Measurements from ENCODE around the gene MACROD2. TPM values are rescaled to one million over a fixed set of nuclear protein-coding genes. Genes with fewer than 3 reads are reported as not detected.

MACROD2 gene
- total and polyA plus RNA-seq, 4 donors: 13.0 to 67.1 (median 20.7) TPM

DNA sequence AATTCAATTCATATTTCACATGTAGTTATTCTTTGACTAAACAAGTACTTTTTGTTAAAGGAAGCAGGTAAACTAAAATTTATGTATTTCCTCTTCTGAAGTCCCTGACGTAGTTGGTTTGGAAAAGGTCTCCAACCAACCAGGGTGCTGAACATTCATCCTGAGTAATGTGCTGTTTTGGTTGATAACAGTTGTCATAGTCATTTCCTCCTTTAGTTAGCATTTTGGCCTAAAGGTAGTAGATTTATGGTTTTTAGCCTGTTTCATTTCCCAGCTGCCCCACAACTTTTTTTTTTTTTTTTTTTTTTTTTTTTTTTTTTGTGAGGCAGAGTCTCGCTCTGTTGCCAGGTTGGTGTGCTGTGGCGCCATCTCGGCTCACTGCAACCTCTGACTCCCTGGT is 724.9 kb downstream of the MACROD2 start:
- Histone ChIP-seq H3K4me3 (no peak overlapping the region), H3K9me3 (ENCODE audit: control insufficient read depth in 4 of 4, insufficient read depth in 3 of 4, low read length in 3 of 4) (no peaks in the 10 kb centered on the region), H3K4me1 (ENCODE audit: control insufficient read depth in 5 of 5, insufficient read depth in 5 of 5, low read length in 5 of 5) (no peaks in the 10 kb centered on the region), H3K9ac (ENCODE audit: insufficient read depth in 1 of 2, low read length in 2 of 2) (no peak overlapping the region), H3K27ac (ENCODE audit: low read depth in 1 of 2, low read length in 1 of 2) (no peak overlapping the region), H3K27me3 (ENCODE audit: control insufficient read depth in 3 of 3, insufficient read depth in 3 of 3, low read length in 2 of 3) (no peaks in the 10 kb centered on the region), H3K36me3 (ENCODE audit: control insufficient read depth in 4 of 4, insufficient read depth in 4 of 4, low read length in 4 of 4) (no peaks in the 10 kb centered on the region)
- DNase-seq (no peak), ATAC-seq (ENCODE audit: insufficient read depth, low FRiP score) (no peak)
- no peak for TF ChIP-seq CTCF (IDR thresholded peaks at IDR 0.05; ENCODE audit: control extremely low read depth, extremely low read depth)
- 29 to 68% methylated on average over 4 of the region's 4 CpGs for WGBS, 2 donors

DNA sequence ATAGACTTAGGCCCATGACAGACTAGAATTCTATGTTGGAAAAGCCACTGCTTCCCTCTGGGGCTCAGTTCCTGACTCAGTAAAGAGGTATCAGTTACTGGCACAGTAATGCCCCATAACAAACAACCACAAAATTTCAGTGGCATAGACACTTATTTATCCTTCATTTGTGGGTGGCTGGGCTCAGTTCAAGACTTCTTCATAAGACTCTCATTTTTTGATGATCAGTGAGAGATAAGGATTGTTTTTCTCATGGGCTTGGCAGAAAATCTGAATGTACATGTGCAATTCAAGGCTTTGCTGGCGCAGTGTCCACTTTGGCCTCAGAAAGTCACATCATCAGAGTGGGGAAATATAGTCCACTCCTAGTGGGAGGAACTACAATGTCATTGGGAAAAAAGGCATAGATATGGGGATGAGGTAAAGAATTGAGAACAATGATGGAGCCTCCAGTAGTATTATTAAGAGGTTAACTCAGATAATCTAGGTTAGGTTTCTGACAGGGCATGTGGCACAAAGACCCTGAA is 726.7 kb downstream of the MACROD2 start:
- ATAC-seq (ENCODE audit: insufficient read depth, low FRiP score) (no peak), DNase-seq (peak in 1 of 3 donors; percentile 20)
- Histone ChIP-seq H3K4me3 (no peak overlapping the region), H3K4me1 (ENCODE audit: control insufficient read depth in 5 of 5, insufficient read depth in 5 of 5, low read length in 5 of 5) (no peaks in the 10 kb centered on the region), H3K9ac (ENCODE audit: insufficient read depth in 1 of 2, low read length in 2 of 2) (no peak overlapping the region), H3K9me3 (ENCODE audit: control insufficient read depth in 4 of 4, insufficient read depth in 3 of 4, low read length in 3 of 4) (no peaks in the 10 kb centered on the region), H3K27me3 (ENCODE audit: control insufficient read depth in 3 of 3, insufficient read depth in 3 of 3, low read length in 2 of 3) (no peaks in the 10 kb centered on the region), H3K27ac (ENCODE audit: low read depth in 1 of 2, low read length in 1 of 2) (no peak overlapping the region), H3K36me3 (ENCODE audit: control insufficient read depth in 4 of 4, insufficient read depth in 4 of 4, low read length in 4 of 4) (no peaks in the 10 kb centered on the region)
- WGBS, 2 donors: 93 to 96% methylated on average over 1 of the region's 1 CpG
- no peak for TF ChIP-seq CTCF (IDR thresholded peaks at IDR 0.05; ENCODE audit: control extremely low read depth, extremely low read depth)

GRCh38 chr20:14723614-14724013 is 728.3 kb downstream of the MACROD2 start:
- DNase-seq (no peak), ATAC-seq (ENCODE audit: insufficient read depth, low FRiP score) (no peak)
- no peak overlapping the region for H3K4me3 ChIP-seq
- no peak overlapping the region for H3K27ac ChIP-seq (ENCODE audit: low read depth in 1 of 2, low read length in 1 of 2)
- no peaks in the 10 kb centered on the region for H3K27me3 ChIP-seq (ENCODE audit: control insufficient read depth in 3 of 3, insufficient read depth in 3 of 3, low read length in 2 of 3)
- no peak overlapping the region for H3K9ac ChIP-seq (ENCODE audit: insufficient read depth in 1 of 2, low read length in 2 of 2)
- H3K9me3 ChIP-seq (ENCODE audit: control insufficient read depth in 4 of 4, insufficient read depth in 3 of 4, low read length in 3 of 4): no peaks in the 10 kb centered on the region
- H3K36me3 ChIP-seq (ENCODE audit: control insufficient read depth in 4 of 4, insufficient read depth in 4 of 4, low read length in 4 of 4): no peaks in the 10 kb centered on the region
- WGBS, 2 donors: 97 to 98% methylated on average over 3 of the region's 3 CpGs
- H3K4me1 ChIP-seq (ENCODE audit: control insufficient read depth in 5 of 5, insufficient read depth in 5 of 5, low read length in 5 of 5): no peaks in the 10 kb centered on the region
- no peak for TF ChIP-seq CTCF (IDR thresholded peaks at IDR 0.05; ENCODE audit: control extremely low read depth, extremely low read depth)

DNA sequence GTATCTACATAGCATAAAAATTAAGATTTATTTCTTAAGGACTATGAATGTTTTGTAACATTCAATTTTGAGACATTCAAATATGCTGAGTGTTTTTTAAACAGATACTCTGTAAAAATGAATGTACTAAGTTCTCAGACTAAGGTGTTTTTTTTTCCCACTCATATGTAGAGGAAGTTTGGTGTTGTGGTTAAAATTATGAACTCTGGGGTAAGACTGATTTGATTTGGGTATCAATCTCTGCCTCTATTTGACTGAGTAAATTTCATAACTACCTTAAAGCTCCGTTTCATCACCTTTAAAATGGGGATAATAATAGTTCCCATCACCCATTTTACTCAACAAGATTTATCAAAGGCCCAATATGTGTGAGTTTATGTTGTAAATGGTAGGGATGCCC is 728.7 kb downstream of the MACROD2 start:
- no peak overlapping the region for H3K9ac ChIP-seq (ENCODE audit: insufficient read depth in 1 of 2, low read length in 2 of 2)
- no peaks in the 10 kb centered on the region for H3K4me1 ChIP-seq (ENCODE audit: control insufficient read depth in 5 of 5, insufficient read depth in 5 of 5, low read length in 5 of 5)
- no peak overlapping the region for H3K27ac ChIP-seq (ENCODE audit: low read depth in 1 of 2, low read length in 1 of 2)
- no peak overlapping the region for H3K4me3 ChIP-seq
- ATAC-seq (ENCODE audit: insufficient read depth, low FRiP score): no peak
- H3K27me3 ChIP-seq (ENCODE audit: control insufficient read depth in 3 of 3, insufficient read depth in 3 of 3, low read length in 2 of 3): no peaks in the 10 kb centered on the region
- no peaks in the 10 kb centered on the region for H3K9me3 ChIP-seq (ENCODE audit: control insufficient read depth in 4 of 4, insufficient read depth in 3 of 4, low read length in 3 of 4)
- TF ChIP-seq CTCF (IDR thresholded peaks at IDR 0.05; ENCODE audit: control extremely low read depth, extremely low read depth): no peak
- WGBS, 2 donors: 71 to 77% methylated on average over 1 of the region's 1 CpG
- DNase-seq: no peak
- no peaks in the 10 kb centered on the region for H3K36me3 ChIP-seq (ENCODE audit: control insufficient read depth in 4 of 4, insufficient read depth in 4 of 4, low read length in 4 of 4)

All from lung (tissue), 12 donors.